HepG2 (cell line): ENCODE data around the gene CDC26. TPM values are rescaled to one million over a fixed set of nuclear protein-coding genes. Genes with fewer than 3 reads are reported as not detected.

ENCODE experiments used
- ARID4A ChIP-seq: sonication (generic); formaldehyde crosslinking; IDR thresholded peaks from 2 replicates; pipeline ENCODE4 v1.5.0; 2020; ENCODE audit warnings: mild to moderate bottlenecking, missing genetic modification reagents, borderline replicate concordance
- ATF6 ChIP-seq: sonication (generic); formaldehyde crosslinking; conservative IDR thresholded peaks from 2 replicates; pipeline ENCODE4 v1.4.0; 2020; ENCODE audit warnings: missing genetic modification reagents
- CBX5 ChIP-seq: sonication (generic); formaldehyde crosslinking; IDR thresholded peaks from 2 replicates; pipeline ENCODE4 v1.4.0; 2020; ENCODE audit warnings: missing genetic modification reagents, borderline replicate concordance
- GMEB1 ChIP-seq: sonication (generic); formaldehyde crosslinking; IDR thresholded peaks from 2 replicates; pipeline ENCODE4 v1.5.1; 2020; ENCODE audit warnings: missing genetic modification reagents, mild to moderate bottlenecking, borderline replicate concordance
- HMGA1 ChIP-seq: sonication (generic); formaldehyde crosslinking; conservative IDR thresholded peaks from 2 replicates; pipeline ENCODE4 v1.4.0; 2020; ENCODE audit warnings: missing genetic modification reagents
- MLX ChIP-seq: IDR thresholded peaks from 2 replicates; pipeline ENCODE4 v1.6.1; 2016
- PLRG1 ChIP-seq: fragments of 450-650 bp; conservative IDR thresholded peaks from 2 replicates; pipeline ENCODE4 v1.6.1; 2016
- POLR2A ChIP-seq, 2 experiments: IDR thresholded peaks; 2 replicates each; pipeline ENCODE4 v1.6.1; 2011; ENCODE audit warnings: low read depth in 2 of 2, low read length in 2 of 2, mild to moderate bottlenecking in 1 of 2, moderate library complexity in 1 of 2; ENCODE audit not compliant: insufficient read depth in 1 of 2
- RNF2 ChIP-seq: fragments of 450-650 bp; conservative IDR thresholded peaks from 2 replicates; pipeline ENCODE4 v1.6.1; 2016; ENCODE audit warnings: low read depth
- TBX3 ChIP-seq: fragments of 450-650 bp; IDR thresholded peaks from 2 replicates; pipeline ENCODE4 v1.6.1; 2017; ENCODE audit warnings: antibody characterized with exemption, mild to moderate bottlenecking, inconsistent platforms, borderline replicate concordance
- TFE3 ChIP-seq: IDR thresholded peaks from 2 replicates; pipeline ENCODE4 v1.6.1; 2016
- TP53 ChIP-seq: sonication (generic); formaldehyde crosslinking; conservative IDR thresholded peaks from 2 replicates; pipeline ENCODE4 v1.4.0; 2020; ENCODE audit warnings: missing genetic modification reagents
- ZBTB43 ChIP-seq: sonication (generic); formaldehyde crosslinking; conservative IDR thresholded peaks from 2 replicates; pipeline ENCODE4 v1.4.0; 2020; ENCODE audit warnings: missing genetic modification reagents
- ZNF138 ChIP-seq: sonication (generic); formaldehyde crosslinking; IDR thresholded peaks from 2 replicates; pipeline ENCODE4 v1.5.0; 2020; ENCODE audit warnings: mild to moderate bottlenecking, low read depth, missing genetic modification reagents
- ZNF451 ChIP-seq: sonication (generic); formaldehyde crosslinking; IDR thresholded peaks from 2 replicates; pipeline ENCODE4 v1.5.0; 2020; ENCODE audit warnings: mild to moderate bottlenecking, missing genetic modification reagents
- ZNF7 ChIP-seq: IDR thresholded peaks from 2 replicates; pipeline ENCODE4 v1.6.1; 2016; ENCODE audit warnings: missing biosample characterization, missing genetic modification reagents
- ZSCAN9 ChIP-seq: IDR thresholded peaks from 2 replicates; pipeline ENCODE4 v1.6.1; 2016; ENCODE audit warnings: borderline replicate concordance
- polyA plus RNA-seq, 8 experiments: library from polyadenylated mRNA; depleted of rRNA in 3 of 8; stranded (reverse) in 7 of 8; unstranded in 1 of 8; fragments of >200 nt; fragmentation: Illumina TruSeq in 4 of 8; extraction: Trizol in 4 of 8; gene quantifications; 2 replicates each; pipeline versions ENCODE4 v1.2.1 to v1.2.3, GENCODE V29; 2011 to 2016; ENCODE audit warnings: low read depth in 4 of 8, missing spikeins in 1 of 8, mixed read lengths in 1 of 8; ENCODE audit not compliant: insufficient read depth in 1 of 8
- total RNA-seq, 5 experiments: library from RNA; depleted of rRNA; stranded (reverse); fragments of >200 nt; fragmentation: Illumina TruSeq; extraction: Trizol; gene quantifications; 2 replicates each; pipeline ENCODE4 v1.2.3, GENCODE V29; 2016; ENCODE audit warnings: low read depth in 1 of 5

Gene CDC26
- total and polyA plus RNA-seq, 2 of the 13 experiments (the other 11 are each of a cell fraction or from before 2014, with no cell fraction given), result 26.6 to 57.9 TPM

- TF ChIP-seq ARID4A (CRISPR knock-in tag) (peak; percentile 96), ATF6 (CRISPR knock-in tag) (no peak), POLR2A (IDR thresholded peaks at IDR 0.05; ENCODE audit: insufficient read depth in 1 of 2, low read depth in 2 of 2, low read length in 2 of 2) (peak; percentile 91 to 97), TP53 (CRISPR knock-in tag) (no peak), ZNF7 (CRISPR knock-in tag) (no peak), TFE3 (CRISPR knock-in tag) (peak; percentile 45; the same call in 1 of the 2 replicates), RNF2 (0 out of 2 replicates have a peak, but pooled peaks have one; percentile 34), CBX5 (CRISPR knock-in tag) (no peak), TBX3 (no peak), ZSCAN9 (CRISPR knock-in tag) (no peak), MLX (CRISPR knock-in tag) (0 out of 2 replicates have a peak, but pooled peaks have one; percentile 23), ZBTB43 (CRISPR knock-in tag) (no peak), ZNF138 (peak; percentile 72; the same call in 1 of the 2 replicates), GMEB1 (CRISPR knock-in tag) (peak; percentile 93), ZNF451 (CRISPR knock-in tag) (peak; percentile 80), PLRG1 (no peak), HMGA1 (no peak)
These were observed at the start of gene CDC26, which contains the start of gene PRPF4 (continued) for GRCh38 chr9:113275157-113276131.
